Stimulated activated naive CD4-positive, alpha-beta T cell treated with Interleukin-2 at 50 U/mL for 16 hours (primary cell): ENCODE measurements around the gene SPIRE2.
"Not testable (repeated sequence)": the region's sequence is repeated elsewhere in the genome, so short reads cannot be mapped to it uniquely, and the experiment has no call there.

Experiments used
- DNase-seq: peaks from one replicate; lab custom pipeline; 2025; lab: John Stamatoyannopoulos, UW

The SPIRE2 gene

DNA sequence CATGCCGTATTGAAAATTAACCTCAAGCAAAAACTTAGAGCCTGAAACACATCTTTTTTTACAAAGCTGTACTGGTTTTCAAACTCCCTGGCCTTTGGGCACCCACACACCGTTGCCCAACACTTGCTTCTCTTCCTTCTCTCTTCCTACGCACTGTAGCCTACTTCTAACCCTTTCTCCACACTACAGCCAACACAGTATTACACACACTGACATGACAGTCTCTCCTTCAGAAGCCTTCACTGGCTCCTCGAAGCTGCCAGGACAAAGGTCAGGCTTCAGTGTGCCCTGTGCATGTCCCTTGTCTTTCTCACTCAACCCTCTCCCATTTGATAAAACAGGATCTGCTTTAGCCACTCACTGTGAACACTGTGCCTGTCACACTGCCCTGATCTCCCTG is 19.8 kb upstream of the SPIRE2 start:
- no peak for DNase-seq

DNA sequence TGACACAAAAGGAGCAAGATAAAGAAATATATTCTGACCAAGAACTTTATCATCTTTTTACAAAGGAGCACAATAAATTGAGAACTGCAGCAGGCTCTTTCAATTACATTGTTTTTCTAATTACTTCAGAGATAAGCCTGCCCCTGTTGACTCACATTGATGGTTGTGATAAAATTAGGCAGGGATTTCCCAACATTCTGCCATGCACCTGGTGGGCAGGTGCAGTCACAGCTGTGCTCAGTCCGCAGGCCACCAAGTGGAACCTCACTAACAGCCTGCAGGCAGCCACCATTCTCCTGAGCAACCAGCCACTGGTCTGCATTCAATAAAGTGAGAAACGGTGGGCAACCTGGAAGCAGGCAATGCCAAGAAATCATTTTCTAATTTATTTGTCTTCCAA is 17.0 kb upstream of the SPIRE2 start:
- no peak for DNase-seq

DNA sequence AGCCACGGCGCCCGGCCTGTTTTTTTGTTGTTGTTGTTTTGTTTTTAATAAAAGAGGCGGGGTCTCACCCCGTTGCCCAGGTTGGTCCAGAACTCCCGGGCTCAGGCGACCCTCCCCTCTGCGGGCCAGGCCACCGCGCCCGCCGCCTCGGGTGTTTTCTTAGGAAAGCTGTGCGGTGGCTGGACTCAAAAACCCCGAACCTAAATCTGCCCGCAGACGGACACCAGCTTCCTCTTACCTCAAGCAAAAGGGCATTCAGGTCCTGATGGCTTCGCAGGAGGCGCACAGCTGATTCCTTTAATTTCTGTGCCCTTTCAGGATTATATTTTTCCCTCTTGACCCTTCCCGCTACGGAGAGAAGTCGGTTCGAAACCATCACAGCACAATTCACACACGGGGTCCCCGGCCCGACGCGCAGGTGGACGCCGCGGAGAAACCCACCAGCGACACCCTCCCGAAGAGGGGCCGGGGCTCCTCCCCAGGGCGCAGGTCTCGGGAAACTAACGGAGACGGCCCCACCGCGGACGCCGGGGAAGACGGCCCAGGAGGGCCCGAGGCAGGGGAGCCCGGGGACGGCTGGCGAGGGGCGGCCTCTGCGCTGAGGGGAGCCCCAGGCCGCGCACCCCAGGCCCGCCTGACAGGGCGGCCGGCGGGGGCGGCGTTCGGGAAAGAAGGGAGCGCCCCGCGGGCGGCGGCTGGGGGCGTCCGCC is 12.5 kb upstream of the SPIRE2 start:
- DNase-seq = no peak

DNA sequence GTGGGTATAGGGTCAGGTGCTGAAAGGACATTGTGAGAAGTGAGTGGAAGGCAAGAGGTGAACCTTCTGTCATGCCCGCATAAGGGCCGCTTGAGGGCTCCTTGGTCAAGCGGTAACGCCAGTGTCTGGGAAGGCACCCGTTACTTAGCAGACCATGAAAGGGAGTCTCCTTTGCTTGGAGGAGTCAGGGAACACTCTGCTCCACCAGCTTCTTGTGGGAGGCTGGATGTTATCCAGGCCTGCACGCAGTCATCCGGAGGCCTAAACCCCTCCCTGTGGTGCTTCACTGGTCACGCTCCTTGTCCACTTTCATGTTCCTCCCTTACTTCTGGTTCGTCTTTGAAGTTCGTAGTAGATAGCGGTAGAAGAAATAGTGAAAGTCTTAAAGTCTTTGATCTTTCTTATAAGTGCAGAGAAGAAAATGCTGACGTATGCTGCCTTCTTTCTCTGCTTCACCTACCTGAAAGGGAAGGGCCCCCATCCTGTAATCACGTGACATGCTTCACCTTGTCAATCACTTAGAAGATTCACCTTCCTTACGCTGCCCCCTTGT is 9.3 kb upstream of the SPIRE2 start:
- DNase-seq = not testable (repeated sequence)

DNA sequence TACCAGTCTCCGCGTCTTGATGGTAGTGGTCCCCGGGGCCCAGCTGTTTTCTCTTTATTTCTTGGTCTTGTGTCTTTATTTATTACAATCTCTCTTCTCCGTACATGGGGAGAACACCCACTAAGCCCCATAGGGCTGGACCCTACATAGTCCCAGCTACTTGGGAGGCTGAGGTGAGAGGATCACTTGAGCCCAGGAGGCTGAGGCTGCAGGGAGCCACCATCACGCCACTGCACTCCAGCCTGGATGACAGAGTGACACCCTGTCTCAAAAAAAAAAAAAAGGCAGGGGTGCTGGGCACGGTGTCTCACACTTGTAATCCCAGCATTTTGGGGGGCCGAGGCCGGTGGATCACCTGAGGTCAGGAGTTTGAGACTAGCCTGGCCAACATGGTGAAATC is 8.8 kb upstream of the SPIRE2 start:
- DNase-seq = not testable (repeated sequence)

DNA sequence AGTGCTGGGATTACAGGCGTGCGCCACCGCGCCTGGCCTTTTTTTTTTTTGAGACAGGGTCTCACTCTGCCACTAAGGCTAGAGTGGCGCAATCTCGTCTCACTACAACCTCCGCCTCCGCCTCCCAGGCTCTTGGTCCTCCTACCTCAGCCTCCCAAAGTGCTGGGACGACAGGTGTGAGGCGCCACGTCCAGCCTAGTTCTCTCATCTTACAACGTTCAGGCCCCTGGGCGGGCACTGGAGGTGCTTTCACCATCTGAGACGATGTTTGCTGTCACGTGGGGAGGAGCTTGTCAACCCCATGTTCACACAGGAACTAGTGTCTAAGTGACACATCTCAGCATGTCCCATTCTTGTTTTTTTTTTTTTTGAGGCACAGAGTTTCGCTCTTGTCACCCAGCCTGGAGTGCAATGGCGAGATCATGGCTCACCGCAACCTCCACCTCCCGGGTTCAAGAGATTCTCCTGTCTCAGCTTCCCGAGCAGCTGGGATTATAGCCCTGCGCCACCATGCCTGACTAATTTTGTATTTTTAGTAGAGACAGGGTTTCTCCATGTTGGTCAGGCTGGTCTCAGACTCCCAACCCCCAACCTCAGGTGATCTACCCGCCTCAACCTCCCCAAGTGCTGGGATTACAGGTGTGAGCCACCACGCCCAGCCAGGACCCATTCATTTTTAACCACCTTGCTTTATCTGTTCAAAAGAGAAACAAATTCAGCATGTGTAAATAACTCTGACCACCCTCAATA is 6.7 kb upstream of the SPIRE2 start:
- DNase-seq = no peak

DNA sequence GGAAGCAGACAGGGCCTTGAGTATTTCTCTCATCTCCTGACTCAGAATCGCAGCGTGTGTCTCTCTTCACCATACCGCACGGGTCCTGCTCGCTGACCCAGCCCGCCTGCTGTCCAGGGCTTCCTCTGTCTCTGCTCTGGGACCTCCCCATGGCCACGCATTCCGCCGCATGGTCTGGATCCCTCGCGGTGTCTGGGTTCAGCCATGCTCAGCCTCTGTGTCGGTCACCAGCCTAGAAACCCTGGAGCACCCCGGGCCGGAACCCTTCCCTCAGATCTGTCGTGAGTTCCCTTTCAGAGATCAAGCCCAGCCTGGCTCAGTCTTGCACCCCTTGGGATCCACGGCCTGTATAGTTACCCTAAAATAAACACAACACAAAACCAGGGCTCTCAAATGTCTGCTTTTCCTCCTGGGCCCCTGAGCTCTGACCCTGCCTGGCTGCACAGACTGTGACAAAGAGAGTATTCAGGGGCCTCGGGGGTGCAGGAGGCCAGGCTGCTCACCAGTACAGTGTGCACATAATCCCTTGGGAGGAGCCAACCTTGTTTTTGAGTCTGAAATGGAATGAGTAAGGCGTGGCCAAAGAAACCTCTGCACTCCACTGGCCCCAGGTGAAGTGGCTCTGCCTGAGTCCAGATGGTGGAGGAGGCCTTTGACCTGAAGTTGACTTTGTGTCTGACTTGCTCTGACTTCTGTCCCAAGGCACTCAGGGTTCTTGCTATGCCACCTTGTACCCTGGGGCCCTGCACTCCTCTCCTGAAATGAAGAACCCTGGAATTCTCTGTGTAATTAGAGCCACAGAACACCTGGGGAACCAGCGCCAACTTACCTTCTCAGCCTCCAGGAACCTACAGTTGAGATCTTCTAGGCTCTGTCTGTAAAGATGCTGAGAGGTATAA is 5.8 kb upstream of the SPIRE2 start:
- DNase-seq = no peak

DNA sequence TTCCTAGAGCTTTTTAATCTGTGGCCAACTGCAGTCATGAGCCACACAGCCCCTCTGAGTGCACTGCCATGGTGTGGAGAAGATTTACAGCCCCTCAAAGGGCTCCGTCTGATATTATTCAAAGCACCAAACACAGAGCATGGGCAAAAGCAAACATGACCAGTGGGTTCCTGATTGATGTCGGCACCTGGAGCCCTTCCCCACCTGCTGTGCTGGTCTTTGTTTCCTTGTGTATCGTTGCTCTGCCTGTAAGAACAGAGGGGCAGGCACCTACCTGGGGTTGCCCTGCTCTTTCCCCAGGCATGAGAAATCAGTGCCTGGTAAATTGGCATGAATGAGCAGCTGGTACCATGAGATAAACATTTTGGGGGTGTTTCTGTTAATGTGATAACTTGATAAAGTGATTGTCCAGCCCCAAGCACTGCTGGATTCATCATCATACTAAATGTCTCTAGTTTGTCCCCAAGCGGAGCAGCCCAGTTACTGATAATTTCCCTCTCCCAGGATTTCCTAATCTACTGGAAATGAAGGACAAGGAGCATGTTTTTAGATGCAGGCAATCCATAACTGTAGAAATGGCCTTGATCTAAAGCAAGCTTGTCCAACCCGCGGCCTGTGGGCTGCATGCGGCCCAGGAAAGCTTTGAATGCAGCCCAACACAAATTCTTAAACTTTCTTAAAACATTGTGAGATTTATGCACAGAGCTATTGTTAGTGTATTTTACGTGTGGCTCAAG is 5.0 kb upstream of the SPIRE2 start:
- DNase-seq = no peak

DNA sequence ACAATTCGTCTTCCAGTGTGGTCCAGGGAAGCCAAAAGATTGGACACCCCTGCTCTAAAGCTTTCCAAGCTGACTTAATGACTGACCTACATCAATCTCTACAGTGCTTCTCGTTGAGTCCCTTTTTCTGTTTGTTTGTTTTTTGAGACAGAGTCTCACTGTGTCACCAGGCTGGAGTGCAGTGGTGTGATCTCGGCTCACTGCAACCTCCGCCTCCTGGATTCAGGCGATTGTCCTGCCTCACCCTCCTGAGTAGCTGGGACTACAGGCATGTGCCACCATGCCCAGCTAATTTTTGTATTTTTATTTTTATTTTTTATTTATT is 4.5 kb upstream of the SPIRE2 start:
- DNase-seq = not testable (repeated sequence)

DNA sequence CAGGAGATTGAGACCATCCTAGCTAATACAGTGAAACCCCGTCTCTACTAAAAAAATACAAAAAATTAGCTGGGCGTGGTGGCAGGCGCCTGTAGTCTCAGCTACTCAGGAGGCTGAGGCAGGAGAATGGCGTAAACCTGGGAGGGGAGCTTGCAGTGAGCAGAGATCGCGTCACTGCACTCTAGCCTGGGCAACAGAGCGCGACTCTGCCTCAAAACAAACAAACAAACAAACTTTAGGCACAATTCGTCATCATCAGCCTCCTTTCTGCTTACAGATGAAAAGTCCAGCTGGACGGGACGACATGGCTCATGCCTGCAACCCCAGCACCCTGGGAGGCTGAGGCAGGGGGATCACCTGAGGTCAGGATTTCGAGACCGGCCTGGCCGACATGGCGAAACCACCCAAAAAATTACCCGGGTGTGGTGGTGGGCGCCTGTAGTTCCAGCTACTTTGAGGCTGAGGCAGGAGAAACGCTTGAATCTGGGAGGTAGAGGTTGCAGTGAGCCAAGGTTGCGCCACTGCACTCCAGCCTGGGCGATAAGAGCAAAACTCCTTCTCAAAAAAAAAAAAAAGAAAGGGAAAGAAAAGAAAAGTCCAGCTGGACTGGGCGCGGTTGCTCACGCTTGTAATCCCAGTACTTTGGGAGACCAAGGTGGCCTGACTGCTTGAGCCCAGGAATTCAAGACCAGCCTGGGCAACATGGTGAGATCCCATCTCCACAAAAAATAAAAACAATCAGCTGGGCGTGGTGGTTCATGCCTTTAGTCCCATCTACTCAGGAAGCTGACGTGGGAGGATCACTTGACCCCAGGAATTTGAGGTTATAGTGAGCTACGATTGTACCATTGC is 1.5 kb upstream of the SPIRE2 start:
- no peak for DNase-seq

DNA sequence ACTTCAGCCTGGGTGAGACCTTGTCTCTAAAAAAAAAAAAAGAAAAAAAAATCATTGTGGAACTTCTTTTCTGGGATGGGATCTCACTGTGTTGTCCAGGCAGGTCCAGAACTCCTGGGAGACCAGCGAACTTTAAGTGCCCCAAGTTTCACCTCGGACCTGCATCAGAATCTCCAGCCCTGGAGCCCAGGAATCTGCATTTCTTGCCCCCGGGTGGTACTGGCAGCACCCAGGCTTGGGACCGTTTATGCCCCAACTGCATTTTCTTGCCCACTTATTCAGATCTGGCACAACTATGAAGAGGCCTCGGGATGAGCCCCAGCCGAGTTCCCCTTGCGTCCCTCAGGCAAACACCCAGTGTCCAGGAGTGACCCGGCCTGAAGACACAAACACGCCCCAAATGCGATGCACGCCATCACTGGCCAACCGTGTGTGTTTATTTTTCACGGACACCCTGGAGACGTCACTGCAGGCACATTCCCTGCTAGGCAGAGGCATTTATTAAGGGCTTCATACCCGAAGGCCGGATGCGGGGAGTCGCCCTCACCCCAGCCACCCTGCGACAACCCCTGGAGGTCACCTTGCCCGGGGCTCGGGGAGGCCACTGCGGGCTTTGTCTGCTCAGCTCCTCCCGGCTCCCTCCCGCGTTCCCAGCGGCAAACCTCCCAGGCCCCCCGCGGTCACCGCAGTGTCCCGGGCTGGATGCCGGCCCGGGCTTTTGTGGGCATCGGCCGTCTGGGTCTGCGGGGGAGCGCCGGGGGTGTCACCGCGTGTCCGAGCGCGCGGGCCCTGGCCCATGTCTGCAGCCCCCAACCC is 684 bp upstream of the SPIRE2 start:
- no peak for DNase-seq

DNA sequence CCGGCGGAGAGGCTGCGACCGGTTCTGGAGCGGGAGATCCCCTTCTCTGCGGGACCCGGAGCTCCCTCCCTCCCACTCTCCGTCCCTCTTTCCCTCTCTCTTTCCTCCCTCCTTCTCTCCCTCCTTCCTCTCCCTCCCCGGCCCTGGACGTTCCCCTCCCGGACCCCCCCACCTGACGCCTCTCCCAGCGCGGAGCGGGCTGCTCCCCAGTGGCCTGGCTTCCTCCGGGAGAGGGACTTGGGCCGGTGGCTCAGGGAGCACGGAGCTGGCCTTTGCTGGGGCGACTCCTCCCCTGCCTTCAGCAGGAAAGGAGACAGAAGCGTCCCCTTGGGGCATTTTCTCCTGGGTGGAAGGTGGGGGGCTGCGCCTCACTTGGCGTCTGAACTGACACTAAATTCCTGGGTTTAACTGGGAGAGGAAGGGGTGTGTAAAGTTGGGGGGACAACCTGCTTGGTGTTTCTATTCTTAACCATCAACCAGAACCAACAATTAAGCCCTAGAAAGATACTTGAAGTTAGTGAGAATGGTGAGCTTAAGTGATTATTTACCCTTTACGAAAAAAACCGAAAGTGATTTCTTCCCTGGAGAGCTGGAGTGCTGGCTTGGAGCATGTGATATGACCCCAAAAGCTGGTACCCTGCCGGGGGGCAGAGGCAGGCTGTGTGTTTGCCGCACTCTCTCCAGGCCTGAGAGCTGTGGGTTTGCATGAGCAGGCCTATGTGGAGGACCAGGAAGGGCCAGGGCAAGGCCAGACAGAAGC is 775 bp downstream of the SPIRE2 start:
- DNase-seq = no peak

DNA sequence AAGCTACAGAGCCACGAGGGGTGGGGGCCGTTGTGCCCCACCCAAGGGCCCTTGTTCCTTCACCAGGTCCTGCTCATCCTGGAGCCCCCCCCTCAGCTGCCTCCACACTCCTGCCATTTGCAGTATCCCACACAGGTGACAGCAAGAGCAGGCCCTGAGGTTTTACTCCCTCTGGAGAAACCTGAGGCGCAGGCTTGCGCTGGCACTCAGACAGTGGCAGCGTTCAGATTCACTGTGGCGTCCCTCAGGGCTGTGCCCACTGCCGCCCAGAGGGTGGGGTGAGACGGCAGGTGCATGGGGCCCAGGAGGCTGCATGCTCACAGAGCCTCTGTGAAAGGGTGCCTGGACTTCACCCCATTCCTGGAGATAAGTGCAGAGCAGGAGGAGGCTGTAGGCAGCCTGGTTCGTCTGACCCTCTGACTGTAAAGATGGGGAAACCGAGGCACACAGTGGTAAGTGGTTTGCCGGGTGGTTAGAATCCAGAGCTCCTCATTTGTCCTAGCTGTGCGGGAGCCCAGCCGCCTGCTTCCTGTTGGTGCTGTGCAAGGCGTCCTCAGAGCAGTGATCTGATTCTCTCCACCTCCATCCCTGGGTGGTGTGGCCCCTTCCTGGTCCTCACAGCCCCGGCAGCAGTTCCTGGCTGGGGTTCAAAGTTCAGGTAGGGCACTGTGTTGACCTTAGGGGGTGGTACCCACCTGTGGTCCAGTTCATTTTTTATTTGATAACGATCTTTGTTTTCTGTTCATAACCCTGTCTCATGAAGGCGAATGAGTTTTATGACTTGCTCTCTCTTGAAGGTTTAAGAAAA is 1.6 kb downstream of the SPIRE2 start:
- no peak for DNase-seq

DNA sequence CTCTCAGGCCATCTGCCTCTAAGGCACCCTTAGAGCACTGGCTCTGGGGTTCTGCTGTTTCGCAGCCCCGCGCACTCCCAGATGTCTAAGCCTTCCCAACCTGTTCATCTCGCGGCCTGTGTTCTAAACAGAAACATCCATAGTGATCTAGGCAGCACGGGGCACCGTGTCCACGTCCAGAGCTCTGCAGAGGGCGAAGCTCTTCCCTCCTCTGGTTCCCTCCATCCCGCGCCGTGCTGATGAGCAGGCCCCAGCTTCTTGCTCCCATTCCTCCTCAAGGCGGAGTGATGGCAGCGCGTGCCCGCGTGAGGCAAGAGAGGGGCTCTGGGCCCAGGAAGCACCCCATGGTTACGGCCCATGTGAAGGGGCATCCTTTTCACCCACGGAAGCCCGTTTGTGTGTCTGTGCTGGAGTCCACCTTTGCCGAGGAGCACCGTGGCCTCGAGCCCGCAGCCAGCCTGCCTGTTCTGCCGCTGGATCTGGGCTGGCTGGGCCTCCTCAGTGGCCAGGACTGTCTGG is 3.6 kb downstream of the SPIRE2 start:
- no peak for DNase-seq

DNA sequence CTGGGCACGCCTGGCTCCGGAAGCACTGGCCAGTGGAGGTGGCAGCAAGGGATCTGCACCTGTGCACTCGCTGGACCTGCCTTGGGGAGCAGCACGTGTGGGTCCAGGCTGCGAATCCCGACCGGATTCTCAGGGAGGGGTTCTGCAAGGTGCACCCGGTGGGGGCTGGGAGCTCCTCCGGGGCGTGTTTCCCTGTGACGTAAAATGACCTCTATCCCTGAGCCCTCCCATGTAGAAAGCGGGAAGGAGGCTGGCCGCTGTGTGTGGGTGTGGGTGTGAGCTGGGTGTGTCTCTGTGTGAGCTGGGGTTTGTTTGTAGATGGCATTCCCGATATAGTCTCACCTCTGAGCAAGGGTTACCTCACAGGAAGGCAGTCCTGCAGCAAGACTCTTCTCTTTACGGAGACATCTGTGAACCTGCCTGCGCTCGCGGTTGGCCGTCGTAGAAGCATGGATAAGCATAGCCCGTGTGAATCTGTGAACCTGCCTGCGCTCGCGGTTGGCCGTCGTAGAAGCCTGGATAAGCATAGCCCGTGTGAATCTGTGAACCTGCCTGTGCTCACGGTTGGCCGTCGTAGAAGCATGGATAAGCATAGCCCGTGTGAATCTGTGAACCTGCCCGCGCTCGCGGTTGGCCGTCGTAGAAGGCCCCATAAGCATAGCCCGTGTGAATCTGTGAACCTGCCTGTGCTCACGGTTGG is 5.5 kb downstream of the SPIRE2 start:
- DNase-seq = not testable (repeated sequence)

DNA sequence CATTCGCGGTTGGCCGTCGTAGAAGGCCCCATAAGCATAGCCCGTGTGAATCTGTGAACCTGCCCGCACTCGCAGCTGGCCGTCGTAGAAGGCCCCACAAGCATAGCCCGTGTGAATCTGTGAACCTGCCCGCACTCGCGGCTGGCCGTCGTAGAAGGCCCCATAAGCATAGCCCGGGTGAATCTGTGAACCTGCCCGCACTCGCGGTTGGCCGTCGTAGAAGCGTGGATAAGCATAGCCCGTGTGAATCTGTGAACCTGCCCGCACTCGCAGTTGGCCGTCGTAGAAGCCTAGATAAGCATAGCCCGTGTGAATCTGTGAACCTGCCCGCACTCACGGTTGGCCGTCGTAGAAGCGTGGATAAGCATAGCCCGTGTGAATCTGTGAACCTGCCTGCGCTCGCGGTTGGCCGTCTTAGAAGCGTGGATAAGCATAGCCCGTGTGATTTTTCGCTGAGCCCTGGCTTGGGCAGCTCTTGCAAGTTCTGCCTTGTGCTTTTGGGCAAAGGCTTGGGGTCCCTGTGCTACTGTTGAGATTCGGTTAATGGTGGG is 6.6 kb downstream of the SPIRE2 start:
- DNase-seq = not testable (repeated sequence)

DNA sequence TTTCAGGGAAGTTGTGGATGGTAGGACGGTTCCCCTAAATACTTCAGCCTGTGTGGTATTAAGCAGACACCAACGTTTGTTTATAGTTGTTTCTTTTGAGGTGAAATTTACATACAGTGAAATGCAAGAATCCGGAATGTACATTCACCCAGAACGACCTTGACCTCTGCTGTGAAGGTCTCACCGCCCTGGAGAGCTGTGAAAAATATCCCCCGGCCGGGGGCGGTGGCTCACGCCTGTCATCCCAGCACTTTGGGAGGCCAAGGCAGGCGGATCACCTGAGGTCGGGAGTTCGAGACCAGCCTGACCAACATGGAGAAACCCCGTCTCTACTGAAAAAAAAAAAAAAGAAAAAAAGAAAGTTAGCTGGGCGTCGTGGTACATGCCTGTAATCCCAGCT is 8.2 kb downstream of the SPIRE2 start:
- DNase-seq = not testable (repeated sequence)
